Muscle layer of duodenum (tissue), 2 donors: ENCODE data around the gene BLVRA.
A peak's percentile ranks its signal among the peaks of the same experiment; 100 is the strongest.
"Not testable (repeated sequence)": the region's sequence is repeated elsewhere in the genome, so short reads cannot be mapped to it uniquely, and the experiment has no call there.

Experiments
- H3K27ac ChIP-seq: one replicate; pipeline ENCODE4 v1.7.0; 2013; ENCODE audit warnings: mild to moderate bottlenecking, low read length
- H3K27me3 ChIP-seq: one replicate; pipeline ENCODE4 v1.7.0; 2013; ENCODE audit warnings: low read depth, mild to moderate bottlenecking, control low read depth, low read length
- H3K36me3 ChIP-seq, 2 donors: one replicate each; pipeline ENCODE4 v1.7.0; 2013; ENCODE audit warnings: low read length in 2 of 2, control low read depth in 1 of 2, mild to moderate bottlenecking in 1 of 2; ENCODE audit not compliant: insufficient read depth in 2 of 2, control insufficient read depth in 1 of 2
- H3K4me1 ChIP-seq, 2 donors: one replicate each; pipeline ENCODE4 v1.7.0; 2013; ENCODE audit warnings: low read length in 2 of 2, mild to moderate bottlenecking in 2 of 2, control low read depth in 1 of 2, moderate library complexity in 1 of 2; ENCODE audit not compliant: insufficient read depth in 2 of 2, control insufficient read depth in 1 of 2
- H3K4me3 ChIP-seq, 2 donors: one replicate each; pipeline ENCODE4 v1.7.0; 2013; ENCODE audit warnings: low read length in 2 of 2, low read depth in 1 of 2, mild to moderate bottlenecking in 1 of 2
- H3K9me3 ChIP-seq, 2 donors: one replicate each; pipeline ENCODE4 v1.7.0; 2013; ENCODE audit warnings: low read length in 2 of 2, control low read depth in 1 of 2, mild to moderate bottlenecking in 1 of 2; ENCODE audit not compliant: control insufficient read depth in 1 of 2
- donor health status: healthy.

Gene BLVRA

DNA sequence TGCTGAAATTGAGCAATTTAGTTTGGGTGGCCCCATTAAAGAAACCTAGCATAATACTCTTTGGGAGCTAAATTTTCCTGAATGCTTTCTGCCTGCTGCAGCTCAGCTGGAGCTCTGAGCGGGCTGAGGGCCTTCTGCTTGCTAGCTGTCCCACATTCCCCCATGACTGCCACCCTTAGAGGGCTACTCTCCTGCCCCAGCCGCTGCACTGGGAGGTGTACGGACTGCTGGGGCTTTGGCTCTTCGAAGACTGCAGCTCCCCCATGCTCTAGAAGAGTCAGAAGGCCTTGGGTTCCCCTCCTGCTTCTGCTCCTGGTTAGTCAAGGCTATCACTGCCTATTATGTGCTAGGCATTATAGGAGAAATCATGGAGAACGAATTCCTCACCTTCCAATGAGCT lies 31.5 kb downstream of the BLVRA start:
- no peaks in the 10 kb centered on the region for H3K27me3 ChIP-seq
- H3K4me3 ChIP-seq = no peak overlapping the region
- no peak overlapping the region for H3K27ac ChIP-seq
- H3K4me1 ChIP-seq = peaks cover 0 to 14% of the 10 kb centered on the region in 2 donors
- H3K9me3 ChIP-seq = no peaks in the 10 kb centered on the region
- peaks cover 13 to 18% of the 10 kb centered on the region in 2 donors for H3K36me3 ChIP-seq

DNA sequence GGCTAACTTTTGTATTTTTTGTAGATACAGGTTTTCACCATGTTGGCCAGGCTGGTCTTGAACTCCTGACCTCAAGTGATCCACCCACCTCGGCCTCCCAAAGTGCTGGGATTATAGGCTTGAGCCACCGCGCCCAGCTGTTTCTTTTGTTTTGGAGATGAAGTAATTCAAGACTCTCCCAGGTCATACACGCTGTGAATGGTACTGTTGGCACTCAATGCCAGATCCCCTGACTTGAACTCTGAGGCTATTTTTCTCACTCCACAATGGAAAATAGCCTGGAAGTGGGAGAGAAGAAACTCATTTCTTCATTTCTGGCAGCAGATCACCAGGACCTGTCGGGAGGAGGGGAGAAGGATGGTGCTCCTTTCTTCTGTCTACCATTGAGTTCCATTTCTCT lies 32.4 kb downstream of the BLVRA start:
- peaks cover 0 to 10% of the 10 kb centered on the region in 2 donors for H3K4me1 ChIP-seq
- no peaks in the 10 kb centered on the region for H3K9me3 ChIP-seq
- no peak overlapping the region for H3K4me3 ChIP-seq
- H3K36me3 ChIP-seq = peaks cover 13 to 18% of the 10 kb centered on the region in 2 donors
- no peak overlapping the region for H3K27ac ChIP-seq
- H3K27me3 ChIP-seq = no peaks in the 10 kb centered on the region

DNA sequence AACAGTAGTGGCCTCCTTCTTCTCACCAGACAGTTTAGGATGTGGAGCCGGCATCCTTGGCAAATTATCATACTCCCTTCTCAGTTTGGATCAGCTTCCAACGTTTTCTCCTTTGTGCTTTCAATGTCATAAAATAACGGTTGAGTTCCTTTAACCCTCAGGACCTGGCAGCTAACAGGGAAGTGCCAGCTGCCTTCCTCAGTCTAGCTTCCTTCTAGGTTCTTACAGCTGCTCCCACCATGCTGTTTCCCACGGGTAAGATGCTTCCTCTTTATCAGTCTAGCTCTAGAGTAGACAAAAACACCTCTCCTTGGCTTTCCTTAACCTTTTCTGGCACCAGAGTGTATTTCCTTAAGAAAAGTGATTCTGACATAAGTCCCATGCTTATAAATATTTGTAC lies 33.2 kb downstream of the BLVRA start:
- no peak overlapping the region for H3K4me3 ChIP-seq
- H3K4me1 ChIP-seq = peaks cover 0 to 10% of the 10 kb centered on the region in 2 donors
- H3K9me3 ChIP-seq = no peaks in the 10 kb centered on the region
- H3K36me3 ChIP-seq = peaks cover 13 to 18% of the 10 kb centered on the region in 2 donors
- H3K27ac ChIP-seq = peak overlapping the region; percentile 27
- no peaks in the 10 kb centered on the region for H3K27me3 ChIP-seq

DNA sequence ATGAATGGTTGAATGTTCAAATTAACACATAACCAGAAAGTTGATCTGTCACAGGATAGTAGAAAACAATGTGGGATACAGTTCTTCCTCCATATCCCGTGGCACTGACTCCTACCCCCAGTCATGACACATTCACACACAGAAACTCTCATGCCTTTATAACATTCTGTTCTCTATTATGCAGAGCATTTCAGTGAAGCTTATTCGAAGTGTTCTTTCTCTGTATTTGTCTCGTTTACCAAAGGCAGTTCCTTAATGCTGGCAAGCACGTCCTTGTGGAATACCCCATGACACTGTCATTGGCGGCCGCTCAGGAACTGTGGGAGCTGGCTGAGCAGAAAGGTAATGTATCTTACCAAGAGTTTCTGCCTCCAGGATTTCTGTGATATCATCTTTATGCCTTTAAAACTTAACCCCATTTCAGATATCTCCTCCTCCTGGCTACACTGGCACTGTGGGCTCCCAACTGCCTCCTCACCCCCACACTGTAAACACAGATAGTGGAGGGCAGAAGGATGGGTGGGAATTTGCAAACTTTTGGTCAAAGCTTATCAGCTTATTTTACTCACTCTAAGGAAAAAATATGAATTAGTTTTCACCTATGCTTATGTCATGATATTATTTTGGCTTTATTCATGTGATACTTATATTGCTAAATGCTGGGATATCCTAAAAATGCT lies 34.1 kb downstream of the BLVRA start:
- Histone ChIP-seq H3K4me1 (peaks cover 0 to 10% of the 10 kb centered on the region in 2 donors), H3K27ac (no peak overlapping the region), H3K4me3 (no peak overlapping the region), H3K27me3 (no peaks in the 10 kb centered on the region), H3K9me3 (no peaks in the 10 kb centered on the region), H3K36me3 (peaks cover 18 to 19% of the 10 kb centered on the region in 2 donors)

GRCh38 chr7:43799605-43800004 lies 41.1 kb downstream of the BLVRA start:
- peaks cover 2 to 39% of the 10 kb centered on the region in 2 donors for H3K36me3 ChIP-seq
- H3K27me3 ChIP-seq = no peaks in the 10 kb centered on the region
- no peak overlapping the region for H3K27ac ChIP-seq
- H3K4me1 ChIP-seq = no peaks in the 10 kb centered on the region
- no peaks in the 10 kb centered on the region for H3K9me3 ChIP-seq
- no peak overlapping the region for H3K4me3 ChIP-seq

DNA sequence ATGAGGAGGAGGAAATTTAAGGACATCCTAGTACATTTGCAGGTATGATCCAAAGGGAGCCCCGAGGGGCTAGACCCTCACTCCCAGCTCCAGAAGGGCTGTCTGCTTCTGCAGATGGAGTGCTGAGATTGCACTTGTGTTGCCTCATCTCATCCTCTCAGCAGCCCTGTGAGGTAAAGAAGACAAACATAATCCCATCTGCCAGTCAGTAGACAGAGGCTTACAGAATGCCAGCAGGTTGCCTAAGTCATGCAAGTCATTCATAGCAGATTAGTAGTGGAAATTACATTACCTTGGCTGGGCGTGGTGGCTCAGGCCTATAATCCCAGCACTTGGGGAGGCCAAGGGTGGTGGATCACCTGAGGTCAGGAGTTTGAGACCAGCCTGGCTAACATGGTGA lies 45.4 kb downstream of the BLVRA start:
- H3K9me3 ChIP-seq = no peaks in the 10 kb centered on the region
- no peak overlapping the region for H3K27ac ChIP-seq
- no peaks in the 10 kb centered on the region for H3K27me3 ChIP-seq
- H3K36me3 ChIP-seq = peaks cover 5 to 59% of the 10 kb centered on the region in 2 donors
- H3K4me3 ChIP-seq = no peak overlapping the region
- H3K4me1 ChIP-seq = no peaks in the 10 kb centered on the region

GRCh38 chr7:43808410-43808809 lies 49.9 kb downstream of the BLVRA start:
- Histone ChIP-seq H3K4me1 (no peaks in the 10 kb centered on the region), H3K9me3 (no peaks in the 10 kb centered on the region), H3K27me3 (no peaks in the 10 kb centered on the region), H3K27ac (no peak overlapping the region), H3K36me3 (peaks cover 5 to 40% of the 10 kb centered on the region in 2 donors), H3K4me3 (no peak overlapping the region)

GRCh38 chr7:43810195-43810941 lies 51.9 kb downstream of the BLVRA start:
- H3K36me3 ChIP-seq = peaks cover 0 to 22% of the 10 kb centered on the region in 2 donors
- H3K27ac ChIP-seq, H3K27me3 ChIP-seq, H3K4me1 ChIP-seq, H3K4me3 ChIP-seq, H3K9me3 ChIP-seq: not testable (repeated sequence)

- H3K9me3 ChIP-seq = no peaks in the 10 kb centered on the region
- no peak overlapping the region for H3K4me3 ChIP-seq
- no peak overlapping the region for H3K27ac ChIP-seq
- no peaks in the 10 kb centered on the region for H3K36me3 ChIP-seq
- H3K27me3 ChIP-seq = no peaks in the 10 kb centered on the region
- H3K4me1 ChIP-seq = no peaks in the 10 kb centered on the region
Observed at GRCh38 chr7:43815373-43815772, 56.9 kb downstream of the BLVRA start.

GRCh38 chr7:43816046-43816797 lies 57.7 kb downstream of the BLVRA start:
- not testable (repeated sequence) for H3K36me3 ChIP-seq, H3K4me1 ChIP-seq, H3K9me3 ChIP-seq, H3K27me3 ChIP-seq, H3K4me3 ChIP-seq, H3K27ac ChIP-seq

- H3K27me3 ChIP-seq, H3K27ac ChIP-seq, H3K4me3 ChIP-seq, H3K9me3 ChIP-seq, H3K4me1 ChIP-seq, H3K36me3 ChIP-seq: not testable (repeated sequence)
Observed at GRCh38 chr7:43823425-43823824, 64.9 kb downstream of the BLVRA start.
